ENCODE results near the gene KRTAP5-2.
A peak's percentile ranks its signal among the peaks of the same experiment; 100 is the strongest.
"Not testable (repeated sequence)": the region's sequence is repeated elsewhere in the genome, so short reads cannot be mapped to it uniquely, and the experiment has no call there.

Gene KRTAP5-2

DNA sequence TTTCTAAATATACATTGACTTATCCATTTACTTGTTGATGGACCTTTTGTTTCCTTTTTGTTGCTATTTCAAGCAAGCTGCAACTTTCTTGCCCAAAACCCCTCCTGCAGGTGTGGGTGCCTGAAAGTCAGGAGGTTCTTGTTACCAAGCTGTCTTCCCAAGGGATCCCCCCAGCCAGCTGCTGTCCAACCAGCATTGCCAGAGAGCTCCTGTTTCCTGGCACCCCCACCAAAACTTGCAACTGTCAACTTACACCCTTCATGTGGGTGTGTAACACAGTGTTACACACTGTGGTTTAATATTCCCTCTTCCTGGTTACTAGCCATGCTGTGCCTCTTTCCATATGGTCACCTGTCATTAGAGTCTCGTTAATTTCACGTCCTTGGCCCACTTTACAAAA, 11.4 kb downstream of the KRTAP5-2 start:
- no peak for DNase-seq

DNA sequence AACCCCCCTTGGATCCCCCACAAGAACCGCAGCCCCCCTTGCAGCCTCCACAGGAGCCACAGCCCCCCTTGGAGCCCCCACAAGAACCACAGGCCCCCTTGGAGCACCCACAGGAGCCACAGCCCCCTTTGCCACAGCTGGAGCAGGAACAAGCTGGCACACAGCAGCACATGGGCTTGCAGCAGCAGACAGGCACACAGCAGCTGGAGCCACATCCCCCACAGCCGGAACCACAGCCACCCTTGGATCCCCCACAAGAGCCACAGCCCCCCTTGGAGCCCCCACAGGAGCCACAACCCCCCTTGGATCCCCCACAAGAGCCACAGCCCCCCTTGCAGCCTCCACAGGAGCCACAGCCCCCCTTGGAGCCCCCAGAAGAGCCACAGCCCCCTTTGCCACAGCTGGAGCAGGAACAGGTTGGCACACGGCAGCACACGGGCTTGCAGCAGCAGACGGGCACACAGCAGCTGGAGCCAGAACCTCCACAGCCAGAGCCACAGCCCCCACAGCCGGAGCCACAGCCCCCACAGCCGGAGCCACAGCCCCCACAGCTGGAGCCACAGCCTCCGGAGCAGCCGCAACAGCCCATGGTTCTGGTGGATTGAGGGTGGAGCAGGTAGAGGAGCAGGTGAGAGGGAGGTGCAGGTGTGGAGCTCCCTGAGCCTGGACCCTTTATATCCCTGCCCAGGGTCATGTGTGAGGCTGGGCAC, 13.3 kb downstream of the KRTAP5-2 start, which contains the start of gene KRTAP5-1:
KRTAP5-1 (minus strand) TSS at position 623 of the 710 bp plus-strand sequence; CDS start at position 589, 34 bp downstream.
- DNase-seq: not testable (repeated sequence)

DNA sequence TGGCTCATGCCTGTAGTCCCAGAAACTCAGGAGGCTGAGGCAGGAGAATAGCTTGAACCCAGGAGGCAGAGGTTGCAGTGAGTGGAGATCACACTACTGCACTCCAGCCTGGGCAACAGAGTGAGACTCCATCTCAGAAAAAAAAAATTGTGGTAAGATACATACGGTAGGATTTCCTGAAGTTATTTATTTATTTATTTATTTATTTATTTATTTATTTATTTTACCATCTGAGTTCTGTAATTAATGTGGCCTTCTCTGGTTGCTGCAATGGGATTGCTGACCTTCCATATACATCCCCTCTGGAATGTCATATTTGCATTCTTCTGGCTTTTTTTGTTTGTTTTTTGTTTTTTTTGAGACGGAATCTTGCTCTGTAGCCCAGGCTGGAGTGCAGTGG, 15.2 kb downstream of the KRTAP5-2 start:
- DNase-seq: not testable (repeated sequence)

DNA sequence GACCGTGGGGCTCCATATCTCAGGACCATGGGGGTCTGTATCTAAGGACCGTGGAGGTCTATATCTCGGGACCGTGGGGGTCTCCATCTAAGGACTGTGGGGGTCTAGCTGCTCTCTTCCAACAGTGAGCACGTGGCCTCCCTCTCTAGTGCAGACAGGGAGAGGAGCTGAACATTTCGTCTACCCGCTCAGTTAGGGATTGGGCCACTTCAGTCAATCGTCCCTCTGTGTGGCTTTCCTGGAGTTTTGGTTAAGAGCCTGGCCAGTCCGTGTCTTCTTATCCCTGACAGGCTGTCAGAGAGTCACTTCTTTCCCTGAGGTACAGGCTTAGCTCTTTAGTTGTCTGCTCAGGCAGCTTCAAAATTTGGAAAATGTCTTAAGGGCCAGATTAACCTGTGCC, 16.1 kb downstream of the KRTAP5-2 start:
- DNase-seq: no peak

DNA sequence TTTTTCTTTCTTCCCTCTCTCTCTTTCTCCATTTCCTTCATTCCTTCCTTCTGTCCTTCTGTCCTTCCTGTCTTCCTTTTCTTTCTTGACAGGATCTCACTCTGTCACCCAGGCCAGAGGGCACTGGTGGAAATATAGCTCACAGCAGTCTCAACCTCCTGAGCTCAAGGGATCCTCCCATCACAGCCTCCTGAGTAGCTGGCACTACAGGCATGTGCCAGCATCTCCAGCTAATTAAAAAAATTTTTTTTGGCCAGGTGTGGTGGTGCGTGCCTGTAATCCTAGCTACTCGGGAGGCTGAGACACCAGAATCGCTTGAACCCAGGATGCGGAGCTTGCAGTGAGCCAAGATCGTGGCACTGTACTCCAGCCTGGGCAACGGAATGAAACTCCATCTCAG, 21.3 kb downstream of the KRTAP5-2 start:
- DNase-seq: peak; percentile 9

DNA sequence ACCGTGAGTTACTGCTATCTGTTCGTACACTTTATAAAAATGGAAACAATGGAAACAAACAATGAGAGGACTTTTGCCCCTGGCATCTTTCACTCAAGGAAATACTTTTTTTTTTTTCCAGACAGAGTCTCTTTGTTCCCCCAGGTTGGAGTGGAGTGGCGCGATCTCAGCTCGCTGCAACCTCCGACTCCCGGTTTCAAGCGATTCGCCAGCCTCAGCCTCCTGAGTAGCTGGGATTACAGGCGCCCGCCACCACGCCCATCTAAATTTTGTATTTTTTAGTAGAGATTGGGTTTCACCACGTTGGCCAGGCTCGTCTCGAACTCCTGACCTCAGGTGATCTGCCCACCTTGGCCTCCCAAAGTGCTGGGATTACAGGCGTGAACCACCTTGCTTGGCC, 22.3 kb downstream of the KRTAP5-2 start:
- DNase-seq: not testable (repeated sequence)

DNA sequence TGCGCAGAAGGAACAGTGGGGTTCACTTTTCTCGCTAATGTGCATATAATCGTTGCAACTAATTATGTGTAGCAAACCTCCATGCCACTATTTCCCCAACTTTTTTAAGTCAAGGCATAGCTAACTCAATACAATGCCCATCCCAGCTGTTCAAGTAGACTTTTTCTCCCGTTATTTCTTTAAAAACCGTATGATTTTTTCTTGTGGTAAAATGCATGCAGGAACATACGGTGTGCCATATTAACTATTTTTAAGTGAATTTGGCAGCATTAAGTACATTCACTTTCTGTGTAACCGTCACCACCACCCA, 23.2 kb downstream of the KRTAP5-2 start:
- DNase-seq: no peak

DNA sequence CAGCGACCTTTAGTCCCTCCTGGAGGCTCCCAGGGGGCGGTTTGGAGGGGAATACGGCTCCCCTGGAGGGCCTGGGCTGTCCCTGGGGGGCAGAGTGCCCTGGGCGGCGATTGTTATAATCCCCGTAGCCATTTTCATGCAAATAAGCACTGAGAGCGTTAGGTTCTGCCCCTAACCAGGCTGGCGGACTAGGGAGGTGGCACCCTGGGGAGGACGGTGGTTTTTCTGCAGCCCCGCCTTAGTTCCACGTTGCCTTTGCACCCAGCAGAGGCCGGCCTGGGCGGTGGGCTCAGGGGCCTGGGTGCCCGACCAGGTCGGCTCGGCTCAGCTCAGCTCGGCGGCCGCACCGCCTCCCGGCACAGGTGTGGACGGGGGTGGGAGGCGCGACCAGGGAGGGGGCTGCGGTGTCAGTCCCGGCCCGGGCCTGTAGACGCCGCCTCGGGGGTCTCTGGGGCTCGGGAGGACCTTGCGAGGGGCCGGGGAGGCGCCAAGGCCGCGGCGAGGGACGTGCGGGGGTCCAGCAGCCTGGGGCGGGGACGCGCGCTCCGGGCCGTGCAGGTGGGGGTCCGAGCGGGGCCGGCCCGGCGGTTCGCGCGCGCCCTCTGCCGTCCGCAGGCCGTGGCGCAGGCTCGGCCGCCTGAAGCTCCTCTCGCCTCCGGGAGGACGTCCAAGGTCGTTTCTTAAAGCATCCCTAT, 23.7 kb downstream of the KRTAP5-2 start:
- DNase-seq: peak; percentile 87

DNA sequence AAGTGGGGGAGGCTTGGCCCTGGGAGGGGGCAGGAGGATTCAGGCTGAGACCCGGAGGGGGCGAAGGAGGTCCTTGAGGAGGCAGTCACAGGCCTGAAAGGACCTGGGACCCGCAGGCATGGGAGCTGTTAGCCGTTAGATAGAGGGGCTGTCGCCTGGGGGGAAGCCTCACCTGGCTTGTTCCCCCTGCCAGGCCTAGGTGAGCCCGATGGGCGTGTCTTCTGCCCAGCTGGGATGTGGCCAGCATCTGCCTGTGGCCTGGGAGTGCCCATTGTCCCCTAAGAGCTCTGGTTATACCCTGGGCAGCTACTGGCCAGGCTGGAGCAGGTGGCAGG, 24.2 kb downstream of the KRTAP5-2 start:
- DNase-seq: no peak

DNA sequence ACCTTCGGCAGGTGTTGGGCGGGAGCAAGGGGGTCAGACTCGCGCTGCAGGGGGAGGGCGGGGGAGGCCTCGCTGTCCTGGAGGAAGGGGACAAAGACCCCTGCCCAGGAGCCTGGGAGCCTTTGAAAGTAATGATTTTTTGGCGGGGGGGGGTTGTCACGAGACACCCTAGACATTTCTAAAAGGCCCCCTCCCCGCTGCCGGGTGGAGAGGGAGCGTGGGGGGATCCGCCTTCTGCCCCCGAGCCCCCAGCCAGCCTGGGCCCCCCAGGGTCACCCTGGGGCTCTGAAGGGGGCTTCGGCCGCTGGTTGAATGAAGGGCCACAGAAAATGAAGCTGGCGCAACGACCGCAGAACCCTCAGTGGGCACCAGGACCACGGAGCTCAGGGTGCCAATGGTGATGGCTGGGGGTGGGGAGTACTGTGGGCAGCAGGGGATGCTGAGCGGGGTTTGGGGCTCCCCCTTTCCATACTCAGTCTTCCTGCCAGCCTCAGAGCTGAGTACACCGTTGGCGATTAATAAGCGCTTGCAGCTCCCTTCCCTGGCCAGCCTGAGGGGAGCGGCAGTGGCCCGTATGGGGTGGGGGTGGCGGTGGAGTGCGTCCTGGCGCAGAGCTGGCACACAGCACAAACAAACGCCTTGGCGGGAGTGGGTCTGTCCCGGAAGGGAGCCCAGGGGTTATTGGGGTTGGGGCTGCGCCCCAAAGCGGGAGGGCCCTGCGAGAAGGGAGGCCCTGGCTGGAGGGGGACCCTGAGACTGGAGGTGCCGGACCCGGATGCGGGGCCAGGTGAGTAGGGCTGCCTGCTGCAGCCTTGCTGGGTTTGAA, 24.8 kb downstream of the KRTAP5-2 start:
- peak; percentile 78 for DNase-seq

DNA sequence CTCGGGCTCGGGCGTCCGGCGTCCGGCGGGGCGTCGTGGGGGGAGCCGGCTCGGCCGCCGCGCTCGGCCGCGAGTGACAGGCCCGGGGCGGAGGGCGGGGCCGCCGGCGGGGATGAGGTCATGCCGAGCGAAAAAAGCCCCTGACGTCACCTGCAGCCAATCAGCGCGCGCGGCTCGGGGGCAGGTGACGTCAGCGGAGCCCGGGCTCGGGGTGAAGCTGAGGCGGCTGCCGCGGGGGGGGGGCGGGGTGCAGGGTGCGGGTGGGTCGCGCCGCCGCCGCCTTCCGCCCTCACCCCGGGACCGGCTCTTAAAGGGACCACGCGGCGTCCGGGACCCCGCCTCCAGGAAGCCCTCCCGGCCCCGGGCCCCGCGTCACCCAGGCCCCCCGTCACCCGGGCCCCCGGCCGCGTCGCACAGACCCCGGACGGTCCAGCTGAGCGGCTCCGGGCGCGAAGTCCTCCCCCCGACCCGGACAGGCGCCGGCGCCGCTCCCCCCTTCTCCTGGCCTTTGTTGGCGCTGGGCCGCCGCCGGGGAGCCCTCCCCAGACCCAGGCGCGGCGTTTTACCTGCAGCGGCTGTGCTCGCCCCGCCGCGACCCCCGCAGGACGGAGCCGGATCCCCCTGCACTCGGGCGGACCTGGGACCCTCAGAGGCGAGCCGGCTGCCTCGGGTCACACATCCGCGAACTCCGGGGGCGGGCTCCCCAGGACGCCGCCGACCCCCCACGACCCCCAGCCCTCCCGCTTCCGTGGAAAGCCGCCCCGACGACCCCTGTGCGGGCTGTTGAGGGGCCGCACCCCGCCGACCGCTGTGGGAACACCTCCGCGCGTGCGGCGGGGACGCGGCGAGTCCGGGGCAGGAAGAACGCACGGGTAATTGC, 25.7 kb downstream of the KRTAP5-2 start, which contains the start of gene DUSP8:
DUSP8 (minus strand) TSS at position 75 of the 880 bp plus-strand sequence. CDS start 6,445 bp downstream, outside the sequence.
- DNase-seq: peak; percentile 97

DNA sequence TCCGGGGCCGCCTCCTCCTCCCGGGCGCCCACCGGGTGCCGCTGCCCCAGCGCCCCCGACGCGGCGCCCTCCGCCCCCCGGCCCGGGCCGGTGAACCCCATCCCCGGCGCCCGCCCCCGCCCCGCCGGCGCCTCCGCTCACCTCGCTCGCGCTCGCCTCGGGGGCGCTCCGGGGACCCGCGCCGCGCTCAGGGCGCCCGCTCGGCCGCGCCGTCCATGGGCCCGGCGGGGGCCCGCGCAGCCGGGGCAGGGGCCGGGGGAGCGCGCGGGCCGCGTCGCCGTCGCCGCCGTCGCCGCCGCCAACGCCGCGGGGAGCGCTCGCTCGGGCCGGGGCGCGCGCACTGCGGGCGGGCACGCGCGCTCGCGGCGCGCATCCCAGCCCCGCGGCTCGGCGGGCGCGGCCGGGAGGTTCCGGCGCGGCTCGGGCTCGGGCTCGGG, 26.3 kb downstream of the KRTAP5-2 start:
- peak; percentile 62 for DNase-seq

DNA sequence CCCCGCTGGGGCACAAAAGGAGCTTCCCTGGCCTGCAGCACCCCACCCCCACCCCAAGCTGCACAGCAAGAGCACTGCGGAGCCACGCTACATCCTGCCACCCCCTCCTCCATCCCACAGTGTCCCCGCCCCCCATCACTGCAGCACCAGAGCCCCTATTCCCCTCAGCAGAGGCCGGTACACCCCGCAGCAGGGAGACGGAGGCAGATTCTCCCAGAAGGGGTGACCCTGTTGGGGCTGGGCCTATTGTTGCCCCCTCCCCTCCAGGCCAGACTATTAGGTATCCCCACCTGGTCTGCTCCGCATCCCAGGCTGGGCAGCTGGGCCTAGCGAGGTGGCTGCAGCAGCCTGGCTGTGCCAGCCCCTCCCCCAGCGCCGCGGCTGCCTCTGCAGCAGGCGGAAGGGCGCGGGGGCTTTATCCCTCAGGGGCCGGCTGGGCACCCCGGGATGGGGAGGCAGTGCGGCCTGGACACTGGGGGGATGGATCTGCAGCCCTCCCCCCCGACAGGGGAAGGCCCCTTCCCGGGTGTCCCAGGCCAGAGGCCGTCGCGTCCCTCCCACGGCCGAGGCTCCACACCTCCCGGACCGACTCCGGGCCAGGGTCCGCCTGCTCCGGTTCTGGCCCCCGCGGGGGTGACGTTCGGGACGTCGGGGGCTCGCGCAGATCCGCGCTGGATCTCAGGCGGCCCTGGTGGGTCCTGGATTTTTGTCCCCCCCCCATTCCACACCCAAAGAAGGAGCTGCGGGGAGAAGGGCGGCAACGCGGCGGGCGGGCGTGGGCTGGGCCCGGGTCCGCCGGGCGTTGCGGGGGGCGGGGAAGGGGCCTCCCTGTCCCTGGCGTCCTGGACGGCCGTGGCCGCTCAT, 27.0 kb downstream of the KRTAP5-2 start:
- DNase-seq: peak; percentile 65

DNA sequence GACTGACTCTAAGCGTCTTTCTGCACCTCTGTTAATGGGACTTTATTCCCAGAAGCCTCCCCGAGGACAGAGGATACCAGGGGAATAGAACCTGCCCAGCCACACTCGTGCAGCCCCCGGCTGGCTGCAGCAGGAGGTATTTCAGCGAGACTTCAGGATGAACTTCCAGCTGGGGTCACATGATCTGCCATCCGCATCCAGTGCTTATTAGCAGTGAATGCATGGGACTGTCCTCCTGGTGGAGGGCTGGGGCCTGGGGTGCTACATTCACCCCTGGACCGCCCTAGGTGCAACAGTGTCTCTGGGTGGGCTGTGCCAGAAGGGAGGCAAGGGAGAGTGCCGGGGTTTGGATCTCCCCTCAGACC, 27.6 kb downstream of the KRTAP5-2 start:
- DNase-seq: no peak

DNA sequence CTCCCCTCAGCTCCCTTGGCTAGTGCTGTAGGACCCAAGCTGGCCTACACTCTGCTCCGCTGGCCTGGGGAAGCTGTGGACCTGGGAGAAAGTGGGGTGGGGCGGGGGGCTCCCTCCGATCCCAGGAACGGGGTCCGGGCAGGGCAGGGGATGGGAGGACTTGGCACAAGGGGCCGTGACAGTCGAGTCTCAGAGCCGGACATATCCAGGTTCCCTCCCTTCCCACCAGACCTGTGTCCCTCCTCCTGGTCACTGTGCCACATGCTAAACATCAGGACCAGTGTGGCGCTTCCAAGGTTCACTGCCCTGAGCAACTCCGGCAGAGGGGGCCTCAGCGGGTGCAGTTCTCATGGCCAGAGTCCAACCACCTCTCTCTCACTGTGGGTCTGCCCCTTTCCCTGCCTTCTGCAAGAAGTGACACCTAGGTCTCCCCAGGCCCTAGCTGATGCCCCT, 28.1 kb downstream of the KRTAP5-2 start:
- DNase-seq: peak; percentile 62

DNA sequence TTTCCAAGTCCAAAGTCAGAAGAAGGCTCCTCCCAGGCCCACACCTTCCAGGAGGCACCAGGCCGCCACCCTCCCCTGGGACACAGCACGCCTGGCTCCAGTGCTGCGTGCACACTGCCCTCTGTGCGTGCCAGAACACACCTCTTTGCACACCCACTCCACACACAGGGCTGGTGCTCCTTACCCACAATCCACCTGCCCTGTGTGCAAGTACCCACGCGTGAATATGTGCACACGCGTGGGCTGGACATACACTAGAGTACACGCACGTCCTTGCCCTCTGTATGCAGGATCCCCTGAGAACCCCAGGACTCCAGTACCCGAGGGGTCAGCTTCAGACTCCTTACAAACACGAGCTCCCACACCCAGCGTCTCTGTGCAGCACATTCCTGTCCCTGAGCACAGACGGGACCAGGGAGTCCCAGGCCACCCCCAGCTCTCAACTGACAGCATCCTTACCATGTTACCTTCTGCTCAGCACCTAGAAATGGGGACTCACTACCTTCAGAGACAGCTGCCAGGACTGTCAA, 28.8 kb downstream of the KRTAP5-2 start:
- DNase-seq: no peak

DNA sequence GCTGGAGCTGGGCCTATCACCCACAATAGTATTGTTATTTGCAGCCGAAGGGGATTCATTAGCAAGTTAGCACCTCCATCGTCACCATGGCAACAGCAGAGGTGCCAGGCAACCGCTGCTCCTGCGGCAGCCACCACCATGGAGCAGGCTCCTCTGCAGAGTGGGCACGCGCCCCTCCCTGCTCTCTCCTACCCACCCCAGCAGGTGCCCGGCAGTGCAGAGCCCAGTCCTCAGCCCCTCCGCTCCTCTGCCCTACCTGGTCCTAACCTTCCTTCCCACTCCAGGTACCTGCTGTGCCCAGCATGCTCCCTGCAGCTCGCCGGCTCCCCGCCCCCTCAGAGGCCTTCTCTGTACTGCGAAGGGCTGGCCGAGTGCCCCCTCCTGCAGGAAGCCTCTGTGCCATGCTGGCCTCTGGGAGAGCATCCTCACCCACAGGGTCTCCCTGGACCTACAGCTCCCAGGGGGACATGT, 29.6 kb downstream of the KRTAP5-2 start:
- peak; percentile 74 for DNase-seq

DNA sequence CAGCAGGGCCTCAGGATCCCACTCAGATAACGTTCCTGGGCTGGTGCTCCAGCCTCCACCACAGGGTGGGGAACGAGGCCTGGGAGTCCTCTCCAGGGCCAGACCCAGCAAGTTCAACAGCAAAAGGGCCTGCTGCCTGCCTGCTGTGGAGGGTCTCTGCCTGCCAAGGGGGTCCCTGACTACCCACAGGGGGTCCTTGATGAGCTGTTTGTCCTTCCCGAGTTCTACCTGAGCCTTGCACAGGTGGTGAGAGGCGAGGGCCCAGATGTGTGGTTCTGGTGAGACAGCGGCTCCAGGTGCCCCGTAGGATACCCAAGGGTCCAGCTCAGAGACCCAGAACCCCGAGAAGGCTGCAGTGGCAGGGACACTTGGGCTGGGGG, 30.4 kb downstream of the KRTAP5-2 start:
- DNase-seq: peak; percentile 63

DNA sequence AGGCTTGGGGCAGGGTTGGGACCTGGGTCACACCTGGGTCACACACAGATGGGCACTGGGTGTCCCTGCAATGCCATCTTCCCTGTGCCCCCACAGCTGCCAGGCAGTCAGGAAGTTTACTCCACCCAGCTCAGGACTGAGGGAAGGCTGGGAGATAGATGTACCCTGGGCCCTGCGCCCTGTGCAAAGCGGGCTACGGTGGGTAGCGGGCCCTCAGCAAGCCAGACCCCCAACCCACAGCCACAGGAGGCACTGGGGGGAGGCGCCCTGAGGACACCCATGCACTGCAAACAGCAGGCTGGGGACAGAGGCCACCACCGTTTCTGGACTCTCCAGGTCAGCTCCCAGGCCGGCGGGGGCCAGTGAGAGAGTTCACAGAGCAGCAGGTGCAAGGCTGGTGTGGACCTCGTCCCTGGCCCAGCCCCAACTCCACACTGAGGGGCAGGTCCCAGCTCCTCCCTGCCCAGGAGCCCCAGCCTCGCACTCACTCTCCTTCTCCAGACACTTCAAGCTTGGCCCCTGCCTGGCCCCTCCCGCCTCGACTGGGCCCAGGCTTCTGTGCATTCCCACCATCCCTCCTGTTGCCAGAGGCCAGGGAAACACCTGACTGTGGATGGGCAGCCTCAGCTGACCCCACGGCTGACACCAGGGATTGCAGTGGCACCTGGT, 30.9 kb downstream of the KRTAP5-2 start:
- DNase-seq: peak; percentile 63

DNA sequence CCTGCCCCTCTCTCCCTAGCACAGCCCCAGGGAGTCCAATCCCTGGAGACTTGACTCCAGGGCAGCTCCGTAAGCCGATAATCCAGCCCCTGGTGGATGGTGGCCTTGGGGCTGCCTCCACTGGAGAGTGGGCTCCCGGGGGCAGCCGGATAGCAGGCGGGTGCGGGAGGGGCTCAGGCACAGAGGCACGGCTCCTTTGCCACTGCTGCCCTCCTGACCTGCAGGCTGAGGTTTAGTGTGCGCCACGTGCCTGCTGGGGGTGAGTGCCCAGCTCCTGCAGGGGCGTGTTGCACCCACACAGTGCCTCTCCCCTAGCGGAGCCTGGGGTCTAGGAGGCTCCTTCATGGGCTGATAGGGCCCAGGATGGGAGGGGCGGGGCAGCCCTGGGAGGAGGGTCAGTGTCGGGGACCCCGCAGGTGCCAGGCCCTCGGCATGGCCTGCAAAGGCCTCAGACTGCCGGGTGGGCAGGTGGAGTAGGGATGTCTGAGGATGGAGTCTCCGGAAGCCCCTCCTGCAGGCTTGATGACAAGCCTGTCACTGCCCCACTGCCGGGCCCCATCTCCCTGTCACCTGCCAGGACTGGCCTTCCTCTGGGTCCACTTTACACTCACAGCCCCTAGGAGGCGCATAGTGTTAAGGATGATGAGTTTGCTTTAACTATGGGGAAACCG, 31.6 kb downstream of the KRTAP5-2 start:
- DNase-seq: peak; percentile 63

Measured in activated effector memory CD4-positive, alpha-beta T cell treated with anti-CD3 and anti-CD28 coated beads, Interleukin-2, amount 50 U/mL, for 16 hours (primary cell).